OCI-LY3 (cell line): Measurements from ENCODE around the gene SLC16A9.

Source experiments
- EZH2phosphoT487 ChIP-seq: fragments of 200-600 bp; shearing (Covaris generic); IDR thresholded peaks from 2 replicates; pipeline ENCODE4 v1.6.1; 2018; ENCODE audit warnings: antibody characterized with exemption, mixed run types, low read depth
- TF ChIP-seq, protein P1 (sequence below): fragments of 200-600, 300-600 bp; sonication (generic); IDR thresholded peaks from 2 replicates; pipeline ENCODE4 v1.5.1; 2014; ENCODE audit warnings: antibody characterized with exemption, low read length, low read depth

DNA sequence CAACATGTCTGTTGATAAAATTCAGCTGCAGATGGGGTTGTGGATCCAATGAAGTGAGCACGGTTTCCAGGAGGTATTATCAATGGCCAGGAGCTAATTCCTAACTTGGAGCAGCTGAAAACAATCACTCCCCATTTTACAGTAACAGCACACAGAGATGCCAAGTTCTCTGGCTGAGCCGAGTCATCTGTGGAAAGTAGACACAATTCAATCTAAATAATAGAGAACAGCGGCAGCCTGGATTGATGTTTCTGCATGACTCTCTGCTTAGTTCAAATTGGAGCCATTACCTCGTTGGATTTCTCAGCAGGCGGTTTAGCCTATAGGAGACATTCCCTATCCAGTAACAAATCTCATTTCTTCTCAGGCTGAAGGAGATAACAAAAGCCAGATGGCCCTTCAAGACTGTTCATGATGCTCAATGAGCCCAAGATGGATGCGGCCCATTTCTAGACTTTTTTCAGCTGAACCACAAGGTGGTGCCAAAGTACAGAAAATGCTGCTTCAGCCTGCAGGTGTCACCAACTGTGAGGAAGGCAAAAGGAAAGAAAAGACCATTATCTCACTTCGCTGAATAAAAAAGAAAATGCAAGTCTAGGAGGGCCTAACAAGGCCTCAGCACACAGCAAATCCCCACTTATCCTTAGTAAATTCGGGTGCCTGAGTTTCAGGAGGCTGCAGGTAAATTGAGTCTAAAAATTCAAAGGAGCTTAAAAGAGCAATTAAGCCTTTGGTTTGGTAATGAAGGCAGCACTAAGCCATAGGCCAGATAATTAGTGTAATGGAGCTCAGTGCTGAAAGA lies 83.7 kb downstream of the SLC16A9 start:
- TF ChIP-seq, protein P1, sequence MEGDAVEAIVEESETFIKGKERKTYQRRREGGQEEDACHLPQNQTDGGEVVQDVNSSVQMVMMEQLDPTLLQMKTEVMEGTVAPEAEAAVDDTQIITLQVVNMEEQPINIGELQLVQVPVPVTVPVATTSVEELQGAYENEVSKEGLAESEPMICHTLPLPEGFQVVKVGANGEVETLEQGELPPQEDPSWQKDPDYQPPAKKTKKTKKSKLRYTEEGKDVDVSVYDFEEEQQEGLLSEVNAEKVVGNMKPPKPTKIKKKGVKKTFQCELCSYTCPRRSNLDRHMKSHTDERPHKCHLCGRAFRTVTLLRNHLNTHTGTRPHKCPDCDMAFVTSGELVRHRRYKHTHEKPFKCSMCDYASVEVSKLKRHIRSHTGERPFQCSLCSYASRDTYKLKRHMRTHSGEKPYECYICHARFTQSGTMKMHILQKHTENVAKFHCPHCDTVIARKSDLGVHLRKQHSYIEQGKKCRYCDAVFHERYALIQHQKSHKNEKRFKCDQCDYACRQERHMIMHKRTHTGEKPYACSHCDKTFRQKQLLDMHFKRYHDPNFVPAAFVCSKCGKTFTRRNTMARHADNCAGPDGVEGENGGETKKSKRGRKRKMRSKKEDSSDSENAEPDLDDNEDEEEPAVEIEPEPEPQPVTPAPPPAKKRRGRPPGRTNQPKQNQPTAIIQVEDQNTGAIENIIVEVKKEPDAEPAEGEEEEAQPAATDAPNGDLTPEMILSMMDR, result peak; percentile 78
- TF ChIP-seq EZH2phosphoT487, result no peak
